ENCODE results near the gene KRT4. TPM values are rescaled to one million over a fixed set of nuclear protein-coding genes. Genes with fewer than 3 reads are reported as not detected.

Gene KRT4
- total RNA-seq, 3 donors from 2014 or later (not counting 1 experiment from before 2014, with no cell fraction given), result not detected

DNA sequence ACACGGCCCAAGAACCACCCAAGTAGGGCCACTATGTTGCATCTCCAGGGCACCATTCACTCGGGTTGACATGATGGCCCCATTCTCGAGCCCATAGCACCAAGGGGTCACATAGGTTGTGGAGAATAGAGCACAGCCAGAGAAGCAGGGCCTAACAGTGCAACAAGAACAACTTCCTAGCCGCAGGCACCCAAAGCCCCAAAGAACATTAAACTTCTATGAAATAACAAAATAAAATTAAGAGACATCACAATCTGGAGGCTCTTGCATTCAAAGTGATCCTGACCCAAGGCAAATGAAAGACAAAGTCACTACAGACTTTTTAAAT is 1.9 kb downstream of the KRT4 start:
- peaks cover 4% of the 10 kb centered on the region in 2 donors for H3K4me1 Mint-ChIP-seq
- no peak overlapping the region for H3K27ac Mint-ChIP-seq
- no peaks in the 10 kb centered on the region for H3K9me3 Mint-ChIP-seq
- 74% methylated on average over 4 of the region's 4 CpGs for WGBS (ENCODE audit: insufficient coverage)
- TF ChIP-seq, protein P1, sequence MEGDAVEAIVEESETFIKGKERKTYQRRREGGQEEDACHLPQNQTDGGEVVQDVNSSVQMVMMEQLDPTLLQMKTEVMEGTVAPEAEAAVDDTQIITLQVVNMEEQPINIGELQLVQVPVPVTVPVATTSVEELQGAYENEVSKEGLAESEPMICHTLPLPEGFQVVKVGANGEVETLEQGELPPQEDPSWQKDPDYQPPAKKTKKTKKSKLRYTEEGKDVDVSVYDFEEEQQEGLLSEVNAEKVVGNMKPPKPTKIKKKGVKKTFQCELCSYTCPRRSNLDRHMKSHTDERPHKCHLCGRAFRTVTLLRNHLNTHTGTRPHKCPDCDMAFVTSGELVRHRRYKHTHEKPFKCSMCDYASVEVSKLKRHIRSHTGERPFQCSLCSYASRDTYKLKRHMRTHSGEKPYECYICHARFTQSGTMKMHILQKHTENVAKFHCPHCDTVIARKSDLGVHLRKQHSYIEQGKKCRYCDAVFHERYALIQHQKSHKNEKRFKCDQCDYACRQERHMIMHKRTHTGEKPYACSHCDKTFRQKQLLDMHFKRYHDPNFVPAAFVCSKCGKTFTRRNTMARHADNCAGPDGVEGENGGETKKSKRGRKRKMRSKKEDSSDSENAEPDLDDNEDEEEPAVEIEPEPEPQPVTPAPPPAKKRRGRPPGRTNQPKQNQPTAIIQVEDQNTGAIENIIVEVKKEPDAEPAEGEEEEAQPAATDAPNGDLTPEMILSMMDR (IDR thresholded peaks at IDR 0.05), result no peak
- Histone ChIP-seq H3K9me3 (ENCODE audit: control insufficient read depth, insufficient read depth, low read length) (no peaks in the 10 kb centered on the region), H3K27me3 (ENCODE audit: control insufficient read depth, insufficient read depth, low read length) (no peaks in the 10 kb centered on the region), H3K4me3 (ENCODE audit: low read length) (no peak overlapping the region), H3K4me1 (ENCODE audit: control insufficient read depth, insufficient read depth, low read length) (no peaks in the 10 kb centered on the region), H3K27ac (ENCODE audit: low read length) (no peak overlapping the region), H3K36me3 (ENCODE audit: control insufficient read depth, insufficient read depth, low read length) (no peaks in the 10 kb centered on the region)
- DNase-seq (no peak), ATAC-seq (no peak)
- no peak overlapping the region for H3K4me3 Mint-ChIP-seq
- H3K36me3 Mint-ChIP-seq, result no peaks in the 10 kb centered on the region
- peaks cover 6% of the 10 kb centered on the region in 2 donors for H3K27me3 Mint-ChIP-seq (ENCODE audit: low read depth in 2 of 2)
- intact Hi-C loops (cut with micrococcal nuclease), result no loop called here

DNA sequence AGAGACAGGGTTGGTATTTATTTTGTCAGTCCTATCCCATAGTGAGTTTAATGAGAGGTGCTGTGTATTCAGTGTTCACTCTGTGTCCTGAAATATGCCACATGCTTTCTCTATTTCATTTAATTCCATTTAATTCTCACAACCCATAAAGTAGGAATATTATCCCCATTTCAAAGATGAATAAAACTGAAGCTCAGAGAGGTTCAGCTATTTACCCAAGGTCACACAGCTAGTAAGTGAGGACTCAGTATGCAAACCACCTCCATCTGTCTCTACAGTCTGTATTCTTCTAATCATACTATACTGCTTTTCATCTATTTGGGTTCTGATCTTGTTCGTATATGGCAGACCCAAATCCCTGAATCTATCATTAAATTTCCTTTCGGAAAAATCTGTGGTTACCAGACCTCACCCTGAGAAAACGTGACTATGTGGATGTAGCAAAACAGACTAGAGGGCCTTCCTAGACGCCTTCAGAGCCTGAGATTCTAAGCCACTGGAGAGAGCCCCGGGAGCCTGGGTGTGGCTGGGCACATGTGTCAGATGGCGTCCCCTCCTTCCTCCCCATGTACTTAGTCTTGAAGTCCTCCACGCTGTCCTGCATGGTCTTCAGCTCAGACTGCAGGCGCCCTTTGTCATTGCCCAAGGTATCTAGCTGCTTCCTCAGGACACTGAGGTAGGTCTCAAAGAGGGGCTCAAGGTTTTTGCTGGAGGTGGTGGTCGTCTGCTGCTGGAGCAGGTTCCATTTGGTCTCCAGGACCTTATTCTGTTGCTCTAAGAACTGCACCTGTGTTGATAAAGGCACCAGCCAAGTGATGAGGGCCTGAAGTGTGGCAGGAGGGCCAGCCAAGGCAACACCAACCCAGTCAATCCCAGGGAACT is 2.5 kb downstream of the KRT4 start:
- no peaks in the 10 kb centered on the region for H3K36me3 ChIP-seq (ENCODE audit: control insufficient read depth, insufficient read depth, low read length)
- Mint-ChIP-seq H3K27me3 (ENCODE audit: low read depth in 2 of 2) (peaks cover 6 to 8% of the 10 kb centered on the region in 2 donors), H3K9me3 (no peaks in the 10 kb centered on the region), H3K27ac (no peak overlapping the region), H3K36me3 (no peaks in the 10 kb centered on the region), H3K4me1 (peaks cover 4% of the 10 kb centered on the region in 2 donors), H3K4me3 (no peak overlapping the region)
- WGBS (ENCODE audit: insufficient coverage), result 87% methylated on average over 9 of the region's 9 CpGs
- DNase-seq (no peak), ATAC-seq (no peak)
- no peaks in the 10 kb centered on the region for H3K9me3 ChIP-seq (ENCODE audit: control insufficient read depth, insufficient read depth, low read length)
- H3K27me3 ChIP-seq (ENCODE audit: control insufficient read depth, insufficient read depth, low read length), result no peaks in the 10 kb centered on the region
- intact Hi-C loops (cut with micrococcal nuclease), result no loop called here
- no peak overlapping the region for H3K27ac ChIP-seq (ENCODE audit: low read length)
- TF ChIP-seq, protein P1 (IDR thresholded peaks at IDR 0.05), result no peak
- no peak overlapping the region for H3K4me3 ChIP-seq (ENCODE audit: low read length)
- no peaks in the 10 kb centered on the region for H3K4me1 ChIP-seq (ENCODE audit: control insufficient read depth, insufficient read depth, low read length)

DNA sequence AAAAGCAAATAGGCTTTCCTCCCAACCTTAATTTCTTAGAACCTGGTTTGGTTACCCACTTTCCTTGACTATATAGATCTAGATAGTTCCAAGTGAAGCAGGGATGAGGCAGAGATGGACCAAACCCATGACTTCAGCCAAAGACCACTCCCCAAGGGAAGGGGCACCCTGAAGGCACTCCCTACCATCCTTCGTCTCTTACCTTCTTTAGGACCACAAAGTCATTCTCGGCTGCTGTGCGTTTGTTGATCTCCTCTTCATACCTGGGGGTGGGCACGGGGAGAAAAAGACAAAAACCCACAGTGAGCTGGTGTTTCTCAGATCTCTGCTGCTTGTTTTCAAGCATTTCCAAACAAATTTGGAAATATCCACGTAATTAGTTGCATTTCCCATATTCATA is 3.4 kb downstream of the KRT4 start:
- Histone ChIP-seq H3K4me3 (ENCODE audit: low read length) (no peak overlapping the region), H3K27ac (ENCODE audit: low read length) (no peak overlapping the region), H3K36me3 (ENCODE audit: control insufficient read depth, insufficient read depth, low read length) (no peaks in the 10 kb centered on the region), H3K9me3 (ENCODE audit: control insufficient read depth, insufficient read depth, low read length) (no peaks in the 10 kb centered on the region), H3K27me3 (ENCODE audit: control insufficient read depth, insufficient read depth, low read length) (no peaks in the 10 kb centered on the region), H3K4me1 (ENCODE audit: control insufficient read depth, insufficient read depth, low read length) (no peaks in the 10 kb centered on the region)
- ATAC-seq (no peak), DNase-seq (no peak)
- 59% methylated on average over 4 of the region's 5 CpGs for WGBS (ENCODE audit: insufficient coverage)
- TF ChIP-seq, protein P1 (IDR thresholded peaks at IDR 0.05), result no peak
- Mint-ChIP-seq H3K27me3 (ENCODE audit: low read depth in 2 of 2) (peaks cover 6 to 8% of the 10 kb centered on the region in 2 donors), H3K4me3 (no peak overlapping the region), H3K27ac (no peak overlapping the region), H3K36me3 (no peaks in the 10 kb centered on the region), H3K4me1 (peaks cover 4% of the 10 kb centered on the region in 2 donors), H3K9me3 (no peaks in the 10 kb centered on the region)
- intact Hi-C loops (cut with micrococcal nuclease), result no loop called here

DNA sequence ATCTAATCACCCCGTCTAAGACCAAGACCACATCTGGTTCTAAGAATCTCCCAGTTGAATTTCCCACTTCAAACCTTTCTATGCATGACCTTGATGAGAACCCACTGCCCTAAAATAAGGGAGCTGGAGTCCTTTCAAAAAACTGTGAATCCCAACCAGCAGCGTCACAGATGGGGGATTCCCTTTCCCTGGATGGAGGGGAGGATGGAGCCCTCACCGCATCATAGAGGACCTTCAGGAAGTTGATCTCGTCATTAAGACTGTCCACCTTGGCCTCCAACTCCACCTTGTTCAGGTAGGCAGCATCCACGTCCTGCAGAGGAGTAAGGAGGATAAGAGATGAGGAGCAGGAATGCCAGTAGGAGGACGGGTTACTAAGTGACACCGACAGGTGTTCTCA is 4.8 kb downstream of the KRT4 start:
- Histone ChIP-seq H3K9me3 (ENCODE audit: control insufficient read depth, insufficient read depth, low read length) (no peaks in the 10 kb centered on the region), H3K4me1 (ENCODE audit: control insufficient read depth, insufficient read depth, low read length) (no peaks in the 10 kb centered on the region), H3K27me3 (ENCODE audit: control insufficient read depth, insufficient read depth, low read length) (no peaks in the 10 kb centered on the region), H3K36me3 (ENCODE audit: control insufficient read depth, insufficient read depth, low read length) (no peaks in the 10 kb centered on the region), H3K27ac (ENCODE audit: low read length) (no peak overlapping the region), H3K4me3 (ENCODE audit: low read length) (no peak overlapping the region)
- H3K4me3 Mint-ChIP-seq, result no peak overlapping the region
- WGBS (ENCODE audit: insufficient coverage), result 84% methylated on average over 7 of the region's 7 CpGs
- no peaks in the 10 kb centered on the region for H3K36me3 Mint-ChIP-seq
- ATAC-seq, result no peak
- no peak overlapping the region for H3K27ac Mint-ChIP-seq
- peaks cover under 1% of the 10 kb centered on the region in 2 donors for H3K4me1 Mint-ChIP-seq
- H3K9me3 Mint-ChIP-seq, result no peaks in the 10 kb centered on the region
- H3K27me3 Mint-ChIP-seq (ENCODE audit: low read depth in 2 of 2), result peaks cover 2 to 5% of the 10 kb centered on the region in 2 donors
- TF ChIP-seq, protein P1 (IDR thresholded peaks at IDR 0.05), result no peak
- no peak for DNase-seq
- intact Hi-C loops (cut with micrococcal nuclease), result no loop called here

All from natural killer cell (primary cell).